ENCODE results near the gene ISG15.
A peak's percentile ranks its signal among the peaks of the same experiment; 100 is the strongest.

The ISG15 gene

DNA sequence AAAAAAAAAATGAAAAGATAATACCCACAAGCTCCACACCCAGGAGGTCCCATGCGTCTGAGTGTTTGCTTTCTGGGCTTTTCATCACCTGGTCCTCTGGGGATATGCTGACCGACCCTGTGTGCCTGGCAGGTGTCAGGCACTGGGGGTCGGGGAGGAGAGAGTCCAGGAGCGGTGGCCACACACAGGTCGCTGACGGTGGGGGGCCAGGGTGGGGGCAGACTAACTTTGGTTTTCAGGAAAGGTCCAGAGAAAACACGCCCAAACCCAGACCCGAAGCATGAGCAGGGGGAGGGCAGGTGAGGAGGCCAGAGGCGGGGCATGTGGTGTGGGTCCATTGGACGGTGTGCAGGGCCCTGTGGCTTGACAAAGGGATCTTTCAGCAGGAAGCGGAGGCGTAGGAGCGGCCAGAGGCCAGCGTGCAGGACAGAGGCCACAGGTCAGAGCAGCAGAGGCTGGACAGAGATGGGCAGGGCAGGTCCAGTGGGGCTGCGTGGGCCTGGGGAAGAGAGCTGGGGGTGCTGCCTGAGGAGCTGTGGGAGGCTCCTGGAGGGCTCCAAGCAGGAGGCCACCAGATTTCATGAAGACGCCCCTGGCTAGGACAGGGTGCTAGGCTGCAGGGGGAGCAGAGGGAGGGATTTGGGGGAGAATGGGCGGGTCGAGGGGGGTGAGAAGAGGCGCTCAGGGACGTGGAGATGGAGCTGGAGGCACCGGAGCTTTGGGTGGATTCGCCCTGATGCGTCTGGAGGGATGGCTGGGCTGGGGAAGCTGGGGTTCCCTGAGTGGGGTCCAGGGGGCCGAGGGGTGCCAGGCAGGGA, 45.0 kb downstream of the ISG15 start:
- no peak for DNase-seq

- peak in 1 of 56 donors; percentile 50 for DNase-seq
Observed at GRCh38 chr1:1058921-1059493, 45.7 kb downstream of the ISG15 start.

DNA sequence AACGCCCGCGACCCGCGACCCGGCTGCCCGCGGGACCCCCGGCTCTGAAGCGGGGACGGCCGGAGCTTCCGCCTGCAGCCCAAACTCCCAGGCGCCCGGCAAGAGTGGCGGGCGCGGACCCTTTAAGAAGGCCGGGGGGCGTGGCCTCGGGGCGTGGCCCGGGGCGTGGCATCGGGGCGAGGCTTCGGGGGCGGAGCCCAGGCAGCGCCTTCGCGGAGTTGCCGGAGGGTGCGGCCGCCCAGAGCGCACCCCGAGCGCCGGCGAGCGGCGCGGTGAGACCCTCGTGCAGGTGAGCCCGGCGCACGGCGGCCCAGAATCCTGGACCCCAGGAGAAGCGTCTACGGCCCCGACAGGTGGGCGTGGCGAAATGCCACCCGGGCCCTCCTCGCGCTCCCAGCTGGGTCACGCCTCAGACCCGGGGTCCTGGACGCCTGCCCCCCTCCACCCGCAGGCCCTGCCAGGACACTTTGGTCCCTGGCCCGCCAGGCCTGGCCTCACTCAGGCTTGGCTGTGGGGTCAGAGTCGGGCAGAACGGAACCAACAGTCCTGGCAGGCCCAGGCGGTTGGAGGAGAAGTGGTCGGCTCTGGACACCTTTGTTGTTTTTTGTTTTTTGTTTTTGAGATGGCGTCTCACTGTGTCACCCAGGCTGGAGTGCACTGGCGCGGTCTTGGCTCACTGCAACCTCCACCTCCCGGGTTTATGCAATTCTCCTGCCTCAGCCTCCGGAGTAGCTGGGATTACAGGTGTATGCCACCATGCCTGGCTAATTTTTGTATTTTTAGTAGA, 46.4 kb downstream of the ISG15 start:
- peak in 50 of 56 donors; percentile 7 to 83 (median 54) for DNase-seq

DNA sequence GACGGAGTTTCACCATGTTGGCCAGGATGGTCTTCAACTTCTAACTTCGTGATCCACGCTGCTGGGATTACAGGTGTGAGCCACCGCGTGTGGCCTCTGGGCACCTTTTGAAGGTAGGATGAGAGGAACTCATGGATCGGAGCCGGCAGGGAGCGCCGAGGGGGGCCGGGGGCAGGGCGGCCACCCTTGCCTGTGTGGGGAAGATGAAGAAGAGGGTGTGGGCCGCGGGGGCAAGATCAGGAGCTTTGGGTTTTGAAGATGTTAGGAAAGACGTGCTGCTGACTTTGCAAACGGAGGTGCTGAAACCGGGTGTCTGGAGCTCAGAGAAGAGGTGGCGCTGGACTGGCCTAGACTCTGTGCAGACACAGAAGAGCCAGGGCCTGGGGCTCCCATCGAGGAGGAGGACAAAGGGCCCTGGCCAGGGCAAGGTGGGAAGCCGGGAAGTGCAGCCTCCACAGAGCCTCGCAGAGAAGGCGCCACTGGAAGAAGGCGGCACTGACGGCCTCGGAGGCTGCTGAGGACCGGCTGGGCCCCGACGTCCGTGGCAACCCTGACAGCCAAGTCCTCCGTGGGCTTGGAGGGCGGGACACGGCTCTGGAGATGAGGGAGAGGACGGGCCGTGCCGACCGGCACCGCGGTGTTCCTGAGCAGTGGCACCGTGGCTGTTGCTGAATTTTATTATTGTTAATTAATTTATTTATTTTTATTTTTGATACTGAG, 47.1 kb downstream of the ISG15 start:
- no peak for DNase-seq

DNA sequence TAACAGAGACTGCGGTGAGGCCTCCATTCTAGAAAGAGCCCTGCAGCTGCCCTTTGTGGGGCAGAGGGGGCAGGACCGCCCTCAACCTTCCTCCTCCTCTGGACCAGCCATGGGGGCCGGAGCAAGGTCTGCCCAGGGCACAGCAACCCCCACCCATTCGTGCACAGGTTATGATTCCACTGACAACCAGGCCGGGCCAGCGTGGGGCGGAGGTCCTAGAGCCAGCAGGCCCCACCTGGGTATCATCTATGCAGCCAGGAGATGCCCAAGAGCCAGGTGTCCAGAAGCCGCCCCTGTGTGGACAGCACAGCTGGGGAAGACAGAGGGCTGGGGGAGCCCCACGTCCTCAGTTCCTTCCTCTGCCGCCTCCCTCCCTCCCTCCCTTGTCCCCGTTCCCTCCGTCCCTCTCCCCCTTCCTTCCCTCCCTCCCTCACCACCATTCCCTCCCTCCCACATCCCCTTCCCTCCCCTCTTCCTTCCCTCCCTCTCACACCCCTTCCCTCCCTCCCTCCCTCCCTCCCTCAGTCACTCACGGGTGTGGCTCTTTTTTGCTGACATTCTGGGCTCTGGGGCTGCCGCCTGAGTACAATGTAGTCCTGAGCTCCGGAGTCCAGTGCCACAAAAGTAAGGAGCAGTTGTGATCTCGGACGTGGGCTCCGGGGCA, 48.5 kb downstream of the ISG15 start:
- DNase-seq, result no peak

DNA sequence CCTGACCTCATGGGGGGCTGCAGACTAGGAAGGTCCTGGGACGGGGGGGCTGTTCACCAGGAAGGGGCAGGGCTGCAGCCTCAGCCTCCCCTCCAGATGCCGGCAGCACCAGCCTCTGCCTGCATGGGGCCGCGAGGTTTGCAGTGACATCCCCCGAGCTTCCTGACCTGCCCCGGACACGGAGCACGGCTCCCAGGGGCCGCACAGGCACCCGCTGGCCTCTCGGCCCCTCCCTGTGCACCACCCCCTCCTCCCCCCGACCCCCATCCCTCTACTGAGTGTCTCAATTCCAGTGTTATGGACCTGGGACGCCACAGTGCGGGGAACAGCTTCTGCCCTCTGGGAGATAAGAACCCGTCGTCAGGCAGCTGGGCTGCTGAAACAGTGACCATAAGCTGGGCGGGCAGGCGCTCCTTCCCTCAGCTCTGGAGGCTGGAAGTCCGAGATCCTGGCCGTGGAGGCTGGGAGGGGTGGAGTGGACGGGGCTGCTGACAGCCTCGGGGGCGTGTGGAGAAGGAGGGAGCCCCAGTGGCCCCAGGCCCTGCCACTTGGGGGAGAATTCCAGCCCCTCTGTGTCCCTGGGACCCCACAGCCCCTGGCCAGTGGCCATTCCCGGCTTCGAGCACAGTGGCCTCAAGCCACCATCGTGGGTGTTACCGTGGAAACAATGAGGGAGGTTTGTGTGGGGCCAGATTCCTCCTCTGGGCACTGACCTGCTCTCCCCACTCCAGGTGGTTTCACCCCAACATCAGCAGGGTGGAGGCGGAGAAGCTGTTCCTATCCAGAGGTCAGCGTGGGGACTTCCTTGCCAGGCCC, 49.3 kb downstream of the ISG15 start:
- DNase-seq, result no peak

GRCh38 chr1:1063261-1063944, 50.1 kb downstream of the ISG15 start:
- peak in 1 of 56 donors; percentile 8 for DNase-seq

Data from amygdala (tissue), 56 donors.